HG03159 (cell line): ENCODE results near the gene CLCN2.

Source experiments
- ATAC-seq: cut with Tn5 transposase; IDR thresholded peaks from one replicate; pipeline ENCODE4 v1.9.1; 2021; ENCODE audit warnings: mild to moderate bottlenecking, moderate library complexity; ENCODE audit not compliant: unreplicated experiment

The CLCN2 gene

GRCh38 chr3:184381261-184382224 is 20.1 kb upstream of the CLCN2 start:
- ATAC-seq: no peak

DNA sequence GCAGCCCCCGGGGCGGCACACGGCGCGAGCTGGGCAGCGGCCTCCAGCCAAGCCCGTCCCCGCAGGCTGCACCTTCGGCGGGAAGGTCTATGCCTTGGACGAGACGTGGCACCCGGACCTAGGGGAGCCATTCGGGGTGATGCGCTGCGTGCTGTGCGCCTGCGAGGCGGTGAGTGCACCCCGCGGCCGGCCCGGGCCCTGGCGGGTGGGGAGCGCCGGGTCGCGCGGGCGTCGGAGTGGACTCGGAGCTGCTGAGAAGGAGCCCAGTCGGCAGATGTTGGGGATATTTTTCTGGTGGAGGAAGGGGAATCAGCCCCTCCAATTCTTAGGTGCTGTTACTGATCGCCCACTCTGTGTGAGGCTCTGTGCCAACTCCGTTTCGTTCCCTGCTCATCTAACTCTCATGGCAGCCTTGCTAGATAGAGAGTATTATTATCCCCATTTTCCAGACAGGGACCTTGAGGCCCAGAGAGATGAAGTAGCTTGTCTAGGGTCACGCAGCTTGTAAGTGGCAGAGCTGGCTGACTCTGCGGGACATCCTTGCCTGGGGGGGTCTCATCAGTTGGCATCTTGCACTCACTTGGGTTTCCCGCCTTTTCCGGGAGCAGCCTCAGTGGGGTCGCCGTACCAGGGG is 19.3 kb upstream of the CLCN2 start:
- no peak for ATAC-seq

DNA sequence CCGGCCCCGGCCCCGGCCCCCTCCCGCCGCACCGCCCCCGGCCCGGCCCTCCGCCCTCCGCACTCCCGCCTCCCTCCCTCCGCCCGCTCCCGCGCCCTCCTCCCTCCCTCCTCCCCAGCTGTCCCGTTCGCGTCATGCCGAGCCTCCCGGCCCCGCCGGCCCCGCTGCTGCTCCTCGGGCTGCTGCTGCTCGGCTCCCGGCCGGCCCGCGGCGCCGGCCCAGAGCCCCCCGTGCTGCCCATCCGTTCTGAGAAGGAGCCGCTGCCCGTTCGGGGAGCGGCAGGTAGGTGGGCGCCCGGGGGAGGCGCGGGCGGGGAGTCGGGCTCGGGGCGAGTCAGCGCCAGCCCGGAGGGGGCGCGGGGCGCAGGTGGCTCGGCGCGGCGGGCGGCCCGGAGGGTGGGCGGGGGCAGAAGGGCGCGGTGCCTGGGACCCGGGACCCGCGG is 18.8 kb upstream of the CLCN2 start:
- no peak for ATAC-seq

DNA sequence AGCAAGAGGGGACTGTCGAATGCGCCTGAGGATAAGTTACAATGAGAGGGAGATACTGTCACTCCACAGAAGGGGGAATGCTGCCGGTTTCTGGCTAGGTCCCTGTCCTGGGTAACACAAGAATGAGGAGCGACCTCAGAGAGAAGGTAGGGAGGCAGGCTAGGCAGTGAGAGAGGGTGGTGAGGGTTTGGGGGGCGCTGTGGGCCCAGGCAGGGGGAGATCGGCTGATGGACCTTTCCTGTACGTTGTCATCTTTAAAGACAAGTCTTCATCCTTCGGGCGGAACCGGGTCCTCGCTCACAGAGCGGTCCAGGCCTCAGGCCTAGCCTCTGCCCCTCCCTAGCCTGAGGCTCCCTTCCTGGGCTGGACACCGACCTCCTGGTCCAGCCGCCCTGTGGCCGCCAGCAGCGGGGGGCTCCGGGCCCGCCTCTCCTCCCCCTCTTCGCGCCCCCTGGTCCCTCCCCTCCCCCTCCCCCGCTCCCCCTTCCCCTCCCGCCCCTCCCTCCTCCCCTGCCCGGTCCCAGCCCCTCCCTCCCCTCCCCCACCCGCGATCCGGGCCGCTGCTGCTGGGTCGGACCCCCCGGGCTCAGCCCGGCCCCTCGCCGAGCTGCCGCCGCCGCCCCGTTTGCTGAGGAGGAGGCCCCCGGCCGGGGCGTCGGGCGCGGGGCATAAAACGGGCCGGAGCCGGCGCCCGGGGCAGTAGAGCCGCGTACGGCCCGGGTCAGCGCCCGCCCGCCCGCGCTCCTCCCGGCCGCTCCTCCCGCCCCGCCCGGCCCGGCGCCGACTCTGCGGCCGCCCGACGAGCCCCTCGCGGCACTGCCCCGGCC is 18.2 kb upstream of the CLCN2 start, which contains the start of gene CHRD:
CHRD (plus strand) TSS at position 697 of the 827 bp plus-strand sequence. CDS start 265 bp downstream, outside the sequence.
- ATAC-seq: no peak

DNA sequence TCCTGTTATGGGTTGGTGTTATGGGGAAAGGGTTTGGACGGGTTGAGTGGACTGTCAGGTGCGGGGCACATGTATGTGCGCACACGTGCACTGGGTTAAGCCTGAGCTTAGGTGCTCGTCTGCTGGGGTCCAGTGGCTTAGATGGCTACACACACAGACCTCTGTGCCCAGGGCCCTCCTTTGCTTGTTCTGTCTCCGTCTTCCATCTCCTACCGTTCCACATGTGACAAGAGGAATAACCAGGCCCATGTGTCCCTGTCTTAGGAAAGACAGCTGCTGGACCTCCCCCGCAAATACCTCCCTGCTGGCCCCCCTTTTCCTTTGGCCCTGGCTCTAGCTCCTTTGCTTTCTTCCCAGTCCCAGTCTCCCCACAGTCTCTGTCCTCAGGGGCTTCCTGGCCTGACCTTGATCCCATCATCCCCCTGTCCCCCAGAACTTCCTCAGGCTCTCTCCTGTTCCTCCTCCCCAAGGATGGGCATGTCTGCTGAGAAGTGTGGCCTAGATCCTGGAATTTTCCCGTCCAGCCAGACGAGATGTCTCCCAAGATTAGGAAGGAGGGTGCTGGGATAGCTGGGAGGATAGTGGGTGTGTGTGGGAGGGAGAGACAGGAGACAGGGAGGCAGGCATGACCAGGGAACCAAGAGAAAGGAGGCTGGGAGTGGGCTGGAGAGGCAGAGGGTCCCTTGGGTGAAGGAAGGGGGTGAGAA is 17.4 kb upstream of the CLCN2 start:
- no peak for ATAC-seq

- ATAC-seq: no peak
Observed at GRCh38 chr3:184377882-184378445, 16.6 kb upstream of the CLCN2 start, which contains the start of gene THPO. Gene THPO, minus strand, starts transcription at chr3:184378207. Its CDS starts 1,948 bp downstream, at chr3:184376259.

- ATAC-seq: no peak
Observed at GRCh38 chr3:184377374-184377773, 16.0 kb upstream of the CLCN2 start.

- ATAC-seq: no peak
Observed at GRCh38 chr3:184375747-184376461, 14.5 kb upstream of the CLCN2 start.

DNA sequence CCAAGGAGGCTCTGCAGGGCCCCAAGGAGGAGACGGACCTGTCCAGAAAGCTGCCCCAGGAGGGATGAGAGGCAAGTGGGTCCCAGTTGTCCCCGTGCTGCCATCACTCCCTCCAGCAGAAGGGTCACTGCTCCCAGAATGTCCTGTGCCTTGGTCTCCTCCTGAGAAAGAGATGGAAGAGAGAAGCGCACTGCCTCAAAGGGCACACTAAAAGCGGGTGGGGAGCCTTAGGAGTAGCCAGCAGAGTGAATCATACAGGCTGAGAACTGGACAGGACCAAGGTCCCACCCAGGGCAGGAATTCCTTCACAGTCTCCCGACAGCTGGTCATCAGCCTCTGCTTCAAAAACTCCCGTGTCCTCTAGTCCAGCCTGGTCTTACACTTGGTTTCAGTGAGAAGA is 12.0 kb upstream of the CLCN2 start:
- ATAC-seq: no peak

GRCh38 chr3:184372911-184373310 is 11.5 kb upstream of the CLCN2 start:
- ATAC-seq: no peak

GRCh38 chr3:184372296-184372821 is 11.0 kb upstream of the CLCN2 start:
- ATAC-seq: no peak

GRCh38 chr3:184371570-184372018 is 10.2 kb upstream of the CLCN2 start:
- ATAC-seq: peak; percentile 83

DNA sequence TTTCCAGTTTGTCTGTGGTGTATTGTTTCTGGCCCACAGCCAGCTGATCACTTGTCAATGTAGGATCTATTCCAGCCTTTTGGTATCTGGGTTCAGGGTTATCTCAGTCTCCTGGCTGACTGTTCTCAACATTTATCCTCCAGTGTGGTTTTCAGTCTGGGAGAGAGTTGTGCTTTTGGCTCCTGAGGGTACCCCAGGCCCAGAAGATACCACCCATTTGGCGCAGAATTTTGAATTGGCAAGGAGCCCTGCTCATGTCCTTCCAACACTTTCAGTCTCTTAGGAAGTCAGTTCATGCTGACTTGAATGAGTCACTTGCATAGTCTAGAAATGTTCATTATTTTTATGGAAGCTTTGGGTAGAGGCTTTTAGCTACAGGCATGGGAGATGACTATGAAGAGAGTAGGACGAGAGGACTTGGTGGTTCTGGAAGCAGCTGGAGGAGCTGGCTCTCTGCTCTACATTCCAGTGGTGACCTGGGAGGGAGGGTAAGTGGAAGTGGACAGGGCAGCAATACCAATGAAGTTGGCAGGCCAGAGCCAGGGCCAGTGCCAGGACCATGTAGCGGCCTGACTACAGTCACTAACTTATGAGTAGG is 7.3 kb upstream of the CLCN2 start:
- ATAC-seq: no peak

- ATAC-seq: no peak
Observed at GRCh38 chr3:184368116-184368515, 6.7 kb upstream of the CLCN2 start.

DNA sequence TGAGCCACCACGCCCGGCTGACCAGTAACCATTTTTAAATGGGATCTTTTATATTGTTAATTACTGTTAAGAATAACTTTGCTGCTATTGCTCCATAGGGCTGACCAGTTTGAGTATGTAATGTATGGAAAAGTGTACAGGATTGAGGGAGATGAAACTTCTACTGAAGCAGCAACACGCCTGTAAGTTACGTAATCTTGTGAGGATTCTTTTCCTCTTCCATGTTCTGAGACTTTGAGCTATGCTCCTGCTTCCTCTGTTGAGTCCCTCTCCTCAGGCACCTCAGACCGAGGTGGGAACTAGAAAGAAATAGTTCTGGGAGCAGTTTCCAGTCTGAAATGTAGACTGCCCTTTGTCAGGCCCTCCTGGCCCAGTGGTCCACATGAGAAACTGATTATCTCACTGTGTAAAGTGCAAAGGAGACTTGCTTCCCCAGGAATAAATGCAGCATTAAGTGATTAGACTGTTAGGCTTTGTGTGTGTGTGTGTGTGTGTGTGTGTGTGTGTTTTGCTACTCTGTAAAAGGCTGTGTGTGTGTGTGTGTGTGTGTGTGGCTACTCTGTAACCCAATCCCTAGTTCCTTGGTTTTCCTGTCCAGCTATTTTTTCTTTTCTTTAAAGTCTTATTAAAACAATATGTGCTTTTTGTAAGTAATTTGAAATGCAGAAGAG is 5.3 kb upstream of the CLCN2 start:
- no peak for ATAC-seq

GRCh38 chr3:184362668-184363546 is 1.5 kb upstream of the CLCN2 start:
- ATAC-seq: peak; percentile 90
